Measurements from ENCODE around the gene OXGR1.

DNA sequence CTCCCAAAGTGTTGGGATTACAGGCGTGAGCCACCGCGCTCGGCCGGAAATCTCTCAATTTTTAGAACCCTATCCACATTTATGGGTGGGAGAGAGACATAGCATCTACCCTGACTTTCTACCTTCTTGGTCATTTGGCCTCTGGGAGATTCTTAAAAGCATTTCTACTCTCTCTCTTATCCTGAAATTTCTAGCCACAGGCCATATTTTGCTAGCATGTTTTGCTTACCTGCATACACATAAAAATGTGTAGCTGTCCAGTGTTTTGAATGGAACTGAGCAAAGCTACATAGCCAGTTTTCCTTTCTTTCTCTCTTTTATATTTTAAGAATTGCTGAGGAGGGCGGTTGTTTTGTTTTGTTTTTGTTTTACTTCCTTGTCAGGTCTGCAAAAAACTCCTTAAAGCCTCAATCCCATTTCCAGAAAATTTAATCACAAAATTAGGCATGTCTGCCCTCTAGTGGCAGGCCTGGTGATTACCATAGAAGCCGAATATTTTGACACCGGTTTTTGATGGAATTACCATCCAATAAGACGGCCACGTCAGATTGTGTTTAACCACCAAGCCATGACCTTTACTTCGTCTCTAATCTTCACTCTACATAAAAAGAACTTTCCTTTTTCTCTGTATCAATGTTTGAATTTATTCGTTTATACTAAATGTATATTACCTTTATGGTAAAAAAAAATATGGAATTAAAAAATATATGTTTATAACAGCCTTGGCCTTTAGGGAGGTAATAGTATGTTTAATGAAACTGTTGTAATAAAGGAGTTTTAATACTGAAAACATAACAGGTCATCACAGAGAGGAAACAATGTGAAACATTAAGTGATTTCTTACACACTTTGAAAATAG lies 34.4 kb upstream of the OXGR1 start:
- TF ChIP-seq, protein P1, sequence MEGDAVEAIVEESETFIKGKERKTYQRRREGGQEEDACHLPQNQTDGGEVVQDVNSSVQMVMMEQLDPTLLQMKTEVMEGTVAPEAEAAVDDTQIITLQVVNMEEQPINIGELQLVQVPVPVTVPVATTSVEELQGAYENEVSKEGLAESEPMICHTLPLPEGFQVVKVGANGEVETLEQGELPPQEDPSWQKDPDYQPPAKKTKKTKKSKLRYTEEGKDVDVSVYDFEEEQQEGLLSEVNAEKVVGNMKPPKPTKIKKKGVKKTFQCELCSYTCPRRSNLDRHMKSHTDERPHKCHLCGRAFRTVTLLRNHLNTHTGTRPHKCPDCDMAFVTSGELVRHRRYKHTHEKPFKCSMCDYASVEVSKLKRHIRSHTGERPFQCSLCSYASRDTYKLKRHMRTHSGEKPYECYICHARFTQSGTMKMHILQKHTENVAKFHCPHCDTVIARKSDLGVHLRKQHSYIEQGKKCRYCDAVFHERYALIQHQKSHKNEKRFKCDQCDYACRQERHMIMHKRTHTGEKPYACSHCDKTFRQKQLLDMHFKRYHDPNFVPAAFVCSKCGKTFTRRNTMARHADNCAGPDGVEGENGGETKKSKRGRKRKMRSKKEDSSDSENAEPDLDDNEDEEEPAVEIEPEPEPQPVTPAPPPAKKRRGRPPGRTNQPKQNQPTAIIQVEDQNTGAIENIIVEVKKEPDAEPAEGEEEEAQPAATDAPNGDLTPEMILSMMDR (IDR thresholded peaks at IDR 0.05): peak; percentile 82 to 87 (median 85)
- TF ChIP-seq POLR2A (IDR thresholded peaks at IDR 0.05): no peak

Data from right lobe of liver (tissue), 4 donors.